GM15510 (cell line): ENCODE data around the gene DHRS13.

Experiments used
- POLR2A ChIP-seq: IDR thresholded peaks from 3 replicates; pipeline ENCODE4 v1.6.1; 2011; ENCODE audit warnings: borderline replicate concordance; ENCODE audit not compliant: insufficient read length; ENCODE audit errors: extremely low read depth

DHRS13 gene

DNA sequence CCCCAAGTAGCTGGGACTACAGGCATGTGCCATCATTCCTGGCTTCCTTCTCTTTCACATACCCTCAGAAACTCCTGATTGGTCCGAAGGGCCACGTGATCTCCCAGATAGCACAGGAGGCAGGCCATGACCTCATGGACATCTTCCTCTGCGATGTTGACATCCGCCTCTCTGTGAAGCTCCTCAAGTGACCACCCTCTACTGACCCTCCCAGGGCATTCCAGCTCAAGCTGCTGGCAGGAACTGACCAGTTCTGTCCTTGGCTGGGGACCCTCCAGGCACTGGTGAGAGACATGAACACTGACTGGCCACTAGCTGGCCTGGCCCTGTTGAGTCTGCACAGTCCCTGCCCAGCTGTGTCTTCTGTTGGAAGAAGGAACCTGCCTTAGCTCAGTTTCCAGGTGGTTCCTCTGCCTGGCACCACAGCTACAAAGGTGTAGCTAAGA is 42.5 kb downstream of the DHRS13 start:
- TF ChIP-seq POLR2A: no peak

DNA sequence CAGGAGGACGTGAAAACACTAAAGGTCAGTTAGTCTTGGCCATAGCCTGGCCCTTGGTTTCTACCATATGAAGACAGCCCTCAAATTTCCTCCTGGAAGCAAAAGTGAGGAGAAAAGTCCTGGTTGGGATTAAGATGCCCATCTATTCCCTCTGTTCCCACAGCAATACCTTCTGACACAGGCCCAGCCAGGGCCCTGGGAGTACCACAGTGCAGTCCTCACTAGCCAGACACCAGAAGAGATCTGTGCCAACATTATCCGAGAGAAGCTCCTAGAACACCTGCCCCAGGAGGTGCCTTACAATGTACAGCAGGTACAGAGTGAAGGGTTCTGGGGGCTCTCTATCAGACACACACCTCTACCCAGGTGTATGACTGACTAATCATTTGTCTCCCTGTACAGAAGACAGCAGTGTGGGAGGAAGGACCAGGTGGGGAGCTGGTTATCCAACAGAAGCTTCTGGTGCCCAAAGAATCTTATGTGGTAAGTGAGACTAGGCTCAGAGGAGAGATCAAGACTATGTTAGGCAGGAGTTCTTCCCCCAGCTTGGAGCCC is 44.0 kb downstream of the DHRS13 start:
- no peak for TF ChIP-seq POLR2A

DNA sequence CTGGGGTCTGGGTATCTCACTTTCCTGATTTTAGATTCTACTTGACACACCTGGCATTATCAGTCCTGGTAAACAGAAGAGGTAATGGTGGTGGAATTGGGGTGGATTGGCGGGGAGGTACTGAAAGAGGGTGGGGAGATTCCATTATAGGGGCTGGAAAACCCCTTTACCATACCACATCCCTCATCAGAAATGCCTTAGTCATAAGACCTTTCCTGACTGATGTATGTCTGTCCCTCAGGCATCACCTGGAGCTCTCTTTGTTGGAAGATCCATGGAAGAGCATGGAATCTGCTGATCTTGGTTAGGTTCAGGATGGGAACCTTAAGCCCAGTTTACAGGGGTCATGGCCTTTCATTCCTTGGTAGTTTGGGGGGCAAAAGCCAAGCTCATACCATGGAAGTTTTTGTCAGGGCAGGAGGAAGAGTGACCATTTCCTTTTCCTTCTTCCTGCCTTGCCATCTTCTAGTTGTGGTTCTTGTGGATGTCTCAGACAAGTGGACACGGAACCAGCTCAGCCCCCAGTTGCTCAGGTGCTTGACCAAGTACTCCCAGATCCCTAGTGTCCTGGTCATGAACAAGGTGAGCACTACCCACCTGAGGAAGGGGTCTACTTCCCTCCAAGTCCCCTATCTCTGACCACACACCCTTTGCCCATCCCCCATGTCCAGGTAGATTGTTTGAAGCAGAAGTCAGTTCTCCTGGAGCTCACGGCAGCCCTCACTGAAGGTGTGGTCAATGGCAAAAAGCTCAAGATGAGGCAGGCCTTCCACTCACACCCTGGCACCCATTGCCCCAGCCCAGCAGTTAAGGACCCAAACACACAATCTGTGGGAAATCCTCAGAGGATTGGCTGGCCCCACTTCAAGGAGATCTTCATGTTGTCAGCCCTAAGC is 44.7 kb downstream of the DHRS13 start:
- no peak for TF ChIP-seq POLR2A

DNA sequence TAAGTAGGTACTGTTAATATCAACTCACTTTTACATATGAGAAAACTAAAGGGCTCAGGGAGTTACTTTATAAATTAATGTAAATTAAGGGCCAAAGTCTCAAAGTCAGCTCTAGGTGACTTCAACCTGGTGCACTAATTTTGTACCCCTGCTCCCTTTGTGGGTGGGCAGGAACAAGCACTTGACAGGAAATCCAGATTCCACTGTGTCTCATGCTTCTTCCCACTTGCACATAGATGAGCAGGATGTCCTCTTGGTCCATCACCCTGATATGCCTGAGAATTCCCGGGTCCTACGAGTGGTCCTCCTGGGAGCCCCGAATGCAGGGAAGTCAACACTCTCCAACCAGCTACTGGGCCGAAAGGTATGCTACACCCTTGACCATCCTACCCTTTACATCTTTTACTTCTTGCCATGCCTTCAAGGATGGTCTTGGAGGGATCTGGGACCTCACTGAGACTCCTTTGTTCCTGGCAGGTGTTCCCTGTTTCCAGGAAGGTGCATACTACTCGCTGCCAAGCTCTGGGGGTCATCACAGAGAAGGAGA is 46.8 kb downstream of the DHRS13 start:
- no peak for TF ChIP-seq POLR2A

DNA sequence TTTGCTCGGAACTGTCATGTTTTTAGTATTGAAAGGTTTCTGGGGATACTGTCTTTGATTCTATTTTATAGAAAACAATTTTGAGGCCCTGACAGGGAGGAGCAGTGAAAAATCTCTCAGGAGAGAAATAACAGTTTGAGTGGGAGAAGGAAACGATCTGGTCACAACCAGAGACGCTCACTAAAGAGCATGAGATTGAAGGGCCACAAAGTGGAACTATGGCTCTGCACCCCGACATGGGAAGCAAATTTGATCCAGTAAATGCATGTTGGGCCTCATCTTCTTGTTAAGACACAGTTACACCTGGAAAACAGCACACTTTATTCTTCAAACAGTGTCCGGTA is 47.6 kb downstream of the DHRS13 start:
- no peak for TF ChIP-seq POLR2A

DNA sequence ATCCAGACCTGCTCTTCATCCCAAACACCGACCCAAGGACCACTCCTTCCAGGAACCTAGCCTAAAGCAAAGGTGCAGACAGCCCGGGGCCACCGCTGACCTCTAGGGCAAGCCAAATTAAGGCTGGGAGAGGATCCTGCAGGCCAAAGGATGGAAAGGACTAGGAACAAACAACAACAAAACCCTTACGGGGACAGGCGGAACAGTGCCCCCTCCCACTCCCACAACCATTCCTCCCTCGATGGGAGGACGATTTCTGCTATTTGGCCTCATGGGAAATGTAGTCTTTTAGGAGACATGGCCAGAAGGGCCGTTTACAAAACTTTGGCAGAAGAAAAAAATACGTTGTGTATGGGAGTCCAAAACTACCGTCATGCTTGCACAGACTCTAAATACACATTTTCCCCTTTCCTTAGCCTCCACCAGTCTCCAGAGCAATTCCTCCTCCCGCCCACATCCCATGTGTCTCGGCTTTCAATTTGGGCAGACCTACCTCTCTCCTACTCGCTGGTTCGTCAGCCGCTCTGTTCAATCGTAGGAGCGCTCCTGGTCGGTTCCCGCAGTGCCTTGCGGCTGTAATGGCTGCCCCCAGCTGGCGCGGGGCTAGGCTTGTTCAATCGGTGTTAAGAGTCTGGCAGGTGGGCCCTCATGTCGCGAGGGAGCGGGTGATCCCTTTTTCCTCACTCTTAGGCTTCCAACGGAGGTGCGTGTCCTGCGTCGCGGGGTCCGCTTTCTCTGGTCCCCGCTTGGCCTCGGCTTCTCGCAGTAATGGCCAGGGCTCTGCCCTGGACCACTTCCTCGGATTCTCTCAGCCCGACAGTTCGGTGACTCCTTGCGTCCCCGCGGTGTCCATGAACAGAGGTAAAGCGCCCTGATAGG is 48.2 kb downstream of the DHRS13 start, which contains the start of gene ERAL1:
Gene ERAL1 (plus strand): TSS at position 560 of the 879 bp plus-strand sequence. CDS start 19 bp downstream, at position 579.
- peak; percentile 81 for TF ChIP-seq POLR2A

DNA sequence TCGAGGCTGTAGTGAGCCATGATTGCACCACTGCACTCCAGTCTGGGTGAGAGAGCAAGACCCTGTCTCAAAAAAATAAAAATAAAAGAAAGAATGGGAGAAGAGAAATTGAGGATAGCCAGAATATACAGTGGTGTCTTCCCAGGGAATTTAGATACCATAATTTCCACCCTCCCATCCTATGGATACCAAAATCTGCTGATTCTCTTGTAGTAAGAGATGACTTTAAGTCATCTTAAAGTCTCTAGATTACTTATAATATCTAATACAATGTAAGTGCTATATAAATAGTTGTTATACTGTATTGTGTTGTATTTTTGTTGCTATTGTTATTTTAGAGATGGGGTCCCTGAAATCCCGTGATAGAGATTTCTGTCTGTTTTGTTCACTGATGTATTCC is 49.6 kb downstream of the DHRS13 start:
- no peak for TF ChIP-seq POLR2A

DNA sequence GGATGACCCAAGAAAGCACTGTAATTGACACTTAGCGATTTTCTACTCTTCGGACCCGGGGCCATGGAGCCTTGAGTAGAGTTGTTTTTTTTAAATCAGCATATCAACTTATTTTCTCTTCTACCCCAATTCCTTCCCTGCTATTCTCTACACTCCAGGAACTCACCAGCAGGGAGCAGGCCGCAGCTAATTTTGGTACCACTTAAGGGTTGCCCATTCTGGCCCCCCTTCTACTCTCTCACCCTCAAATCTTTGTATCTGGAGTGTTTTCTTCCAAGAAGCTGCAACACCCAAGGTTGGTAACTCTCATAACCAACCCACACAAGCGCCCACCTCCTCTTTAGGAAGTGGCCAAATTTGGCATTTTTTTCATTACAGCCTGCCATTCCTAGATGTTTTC is 53.6 kb downstream of the DHRS13 start:
- TF ChIP-seq POLR2A: no peak
